Measurements from ENCODE around the gene CD53.

DNA sequence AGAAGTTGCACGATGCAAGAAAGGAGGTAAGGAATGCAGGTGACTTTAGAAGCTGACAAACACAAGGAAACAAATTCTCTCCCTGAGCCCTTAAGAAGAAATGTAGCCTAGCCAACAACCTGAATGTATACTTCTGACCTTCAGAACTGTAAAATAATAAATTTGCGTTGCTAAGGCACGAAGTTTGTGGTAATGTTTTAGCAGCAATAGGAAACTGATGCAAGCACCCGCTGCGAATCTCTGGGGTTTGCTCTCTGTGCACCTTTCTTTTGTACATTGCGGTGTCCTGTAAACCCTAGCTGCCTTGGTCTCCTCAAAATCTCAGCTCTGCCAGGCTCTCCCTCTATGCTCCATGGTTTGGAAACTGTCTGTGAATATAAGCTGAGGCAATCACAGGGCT is 15.1 kb downstream of the CD53 start:
- TF ChIP-seq, protein P1, sequence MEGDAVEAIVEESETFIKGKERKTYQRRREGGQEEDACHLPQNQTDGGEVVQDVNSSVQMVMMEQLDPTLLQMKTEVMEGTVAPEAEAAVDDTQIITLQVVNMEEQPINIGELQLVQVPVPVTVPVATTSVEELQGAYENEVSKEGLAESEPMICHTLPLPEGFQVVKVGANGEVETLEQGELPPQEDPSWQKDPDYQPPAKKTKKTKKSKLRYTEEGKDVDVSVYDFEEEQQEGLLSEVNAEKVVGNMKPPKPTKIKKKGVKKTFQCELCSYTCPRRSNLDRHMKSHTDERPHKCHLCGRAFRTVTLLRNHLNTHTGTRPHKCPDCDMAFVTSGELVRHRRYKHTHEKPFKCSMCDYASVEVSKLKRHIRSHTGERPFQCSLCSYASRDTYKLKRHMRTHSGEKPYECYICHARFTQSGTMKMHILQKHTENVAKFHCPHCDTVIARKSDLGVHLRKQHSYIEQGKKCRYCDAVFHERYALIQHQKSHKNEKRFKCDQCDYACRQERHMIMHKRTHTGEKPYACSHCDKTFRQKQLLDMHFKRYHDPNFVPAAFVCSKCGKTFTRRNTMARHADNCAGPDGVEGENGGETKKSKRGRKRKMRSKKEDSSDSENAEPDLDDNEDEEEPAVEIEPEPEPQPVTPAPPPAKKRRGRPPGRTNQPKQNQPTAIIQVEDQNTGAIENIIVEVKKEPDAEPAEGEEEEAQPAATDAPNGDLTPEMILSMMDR (IDR thresholded peaks at IDR 0.05; ENCODE audit: low read length) = no peak
- no peak for TF ChIP-seq EZH2 (IDR thresholded peaks at IDR 0.05; ENCODE audit: borderline replicate concordance, low read length)
